ENCODE data around the gene SKIC2. TPM values are rescaled to one million over a fixed set of nuclear protein-coding genes. Genes with fewer than 3 reads are reported as not detected.
"Not testable (repeated sequence)": the region's sequence is repeated elsewhere in the genome, so short reads cannot be mapped to it uniquely, and the experiment has no call there.

The SKIC2 gene
- total RNA-seq, 1 donor from 2014 or later: 31.3 TPM

GRCh38 chr6:31969712-31970603 is 11.0 kb downstream of the SKIC2 start:
- ATAC-seq: no peak

- ATAC-seq: no peak
These were observed 11.8 kb downstream of the SKIC2 start for GRCh38 chr6:31970604-31971271.

- ATAC-seq: peak; percentile 2
These were observed 12.5 kb downstream of the SKIC2 start for GRCh38 chr6:31971279-31971992.

DNA sequence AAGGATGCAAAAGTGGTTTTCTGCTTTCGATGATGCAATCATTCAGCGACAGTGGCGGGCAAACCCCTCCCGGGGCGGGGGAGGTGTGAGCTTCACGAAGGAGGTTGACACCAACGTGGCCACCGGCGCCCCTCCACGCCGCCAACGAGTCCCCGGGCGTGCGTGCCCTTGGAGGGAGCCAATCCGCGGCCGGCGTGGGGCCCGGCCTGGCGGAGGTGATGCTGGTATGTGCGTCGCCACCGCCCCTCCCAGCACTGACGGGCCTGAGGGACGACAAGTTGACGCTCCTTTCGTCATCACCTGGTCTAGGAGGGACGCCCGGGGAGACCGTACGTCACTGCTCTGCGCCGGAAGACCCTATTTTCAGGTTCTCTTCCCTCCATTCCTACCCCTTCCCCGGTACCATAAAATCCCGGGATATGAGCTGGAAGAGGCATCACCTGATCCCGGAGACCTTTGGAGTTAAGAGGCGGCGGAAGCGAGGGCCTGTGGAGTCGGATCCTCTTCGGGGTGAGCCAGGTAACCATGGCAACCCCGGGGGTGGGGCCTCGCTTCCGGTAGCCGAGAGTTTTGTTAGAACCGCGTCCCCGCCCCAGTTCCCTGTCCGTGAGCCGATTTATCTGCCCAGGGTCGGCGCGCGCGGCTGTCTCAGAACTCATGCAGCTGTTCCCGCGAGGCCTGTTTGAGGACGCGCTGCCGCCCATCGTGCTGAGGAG is 13.2 kb downstream of the SKIC2 start, which contains the start of gene DXO:
Gene DXO (minus strand): TSS at position 146 of the 716 bp plus-strand sequence. CDS start 463 bp downstream, outside the sequence.
- peak; percentile 93 for ATAC-seq

DNA sequence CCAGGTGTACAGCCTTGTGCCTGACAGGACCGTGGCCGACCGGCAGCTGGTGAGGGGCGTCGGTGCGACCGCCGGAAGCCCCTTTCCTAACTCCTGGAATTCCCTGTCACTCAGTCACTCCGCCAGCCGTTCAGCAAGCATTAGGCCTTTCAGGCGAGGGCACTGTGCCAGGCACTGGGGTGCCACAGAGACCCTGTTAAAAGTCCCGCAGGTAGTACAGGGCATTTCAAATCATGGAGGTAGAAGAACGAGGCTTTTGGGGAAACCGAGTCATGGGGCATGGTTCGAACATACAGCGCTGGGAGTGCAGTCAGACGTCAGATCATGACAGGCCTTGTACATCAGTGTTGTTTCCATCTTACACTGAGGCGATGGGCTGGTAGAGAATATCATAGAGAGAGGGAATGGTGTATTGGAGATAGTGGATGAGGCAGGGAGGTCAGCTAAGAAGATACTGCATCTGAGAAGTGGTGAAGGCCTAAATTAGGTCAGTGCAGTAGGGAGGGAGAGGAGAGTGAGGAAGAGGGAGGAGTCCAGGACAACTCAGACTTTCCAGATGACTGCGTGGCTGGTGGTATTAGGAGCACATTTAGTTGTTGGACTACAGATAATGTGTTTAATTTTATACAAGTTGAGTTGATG is 13.9 kb downstream of the SKIC2 start:
- peak; percentile 3 for ATAC-seq

GRCh38 chr6:31976065-31976464 is 17.1 kb downstream of the SKIC2 start:
- not testable (repeated sequence) for ATAC-seq

DNA sequence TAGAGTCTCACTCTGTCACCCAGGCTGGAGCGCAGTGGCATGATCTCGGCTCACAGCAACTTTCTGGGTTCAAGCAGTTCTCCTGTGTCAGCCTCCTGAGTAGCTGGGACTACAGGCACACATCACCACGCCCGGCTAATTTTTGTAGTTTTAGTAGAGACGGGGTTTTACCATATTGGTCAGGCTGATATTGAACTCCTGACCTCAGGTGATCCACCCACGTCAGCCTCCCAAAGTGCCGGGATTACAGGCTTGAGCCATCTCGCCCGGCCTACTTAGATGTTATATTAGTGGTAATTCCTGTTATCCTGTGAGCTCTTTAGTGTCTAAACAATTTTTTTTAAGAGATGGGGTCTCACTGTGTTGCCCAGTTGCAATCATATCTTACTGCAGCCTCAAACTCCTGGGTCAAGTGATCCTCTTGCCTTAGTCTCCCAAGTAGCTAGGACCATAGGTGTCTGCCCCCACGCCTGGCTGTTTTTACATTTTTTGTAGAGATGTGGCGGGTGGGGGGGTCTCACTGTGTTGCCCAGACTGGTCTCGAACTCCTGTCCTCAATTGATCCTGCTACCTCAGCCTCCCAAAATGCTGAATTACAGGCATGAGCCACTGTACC is 18.9 kb downstream of the SKIC2 start:
- no peak for ATAC-seq

- no peak for ATAC-seq
These were observed 19.9 kb downstream of the SKIC2 start for GRCh38 chr6:31978831-31979230.

DNA sequence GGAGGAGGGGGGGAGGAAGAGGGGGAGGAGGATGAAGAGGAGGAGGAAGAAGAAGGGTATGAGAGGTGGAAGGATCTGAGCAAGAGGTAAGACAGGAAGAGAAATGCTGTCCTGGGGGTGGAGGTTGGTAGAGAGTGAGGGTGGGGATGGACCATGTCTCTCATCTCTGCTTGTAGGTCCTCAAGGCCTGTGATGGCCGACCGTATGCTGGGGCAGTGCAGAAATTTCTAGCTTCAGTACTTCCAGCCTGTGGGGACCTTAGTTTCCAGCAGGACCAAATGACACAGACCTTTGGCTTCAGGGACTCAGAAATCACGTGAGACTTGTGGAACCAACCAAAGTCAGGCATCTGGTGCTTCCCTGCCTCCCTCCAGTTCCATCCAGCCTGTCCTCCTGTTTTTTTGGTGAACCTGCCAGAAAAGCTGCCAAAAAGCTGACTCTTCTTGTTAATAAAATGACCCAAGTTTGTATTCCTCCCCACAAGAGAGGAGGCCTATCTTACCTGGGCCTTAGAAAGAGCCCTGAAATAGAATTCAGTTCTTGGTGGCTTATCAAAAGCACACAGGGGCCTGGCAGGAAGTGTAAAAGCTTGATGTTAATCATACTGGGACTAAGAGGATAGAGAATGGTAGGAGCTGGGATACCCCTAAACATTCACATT is 20.4 kb downstream of the SKIC2 start:
- ATAC-seq: no peak

GRCh38 chr6:31980195-31980876 is 21.4 kb downstream of the SKIC2 start:
- ATAC-seq: peak; percentile 33

DNA sequence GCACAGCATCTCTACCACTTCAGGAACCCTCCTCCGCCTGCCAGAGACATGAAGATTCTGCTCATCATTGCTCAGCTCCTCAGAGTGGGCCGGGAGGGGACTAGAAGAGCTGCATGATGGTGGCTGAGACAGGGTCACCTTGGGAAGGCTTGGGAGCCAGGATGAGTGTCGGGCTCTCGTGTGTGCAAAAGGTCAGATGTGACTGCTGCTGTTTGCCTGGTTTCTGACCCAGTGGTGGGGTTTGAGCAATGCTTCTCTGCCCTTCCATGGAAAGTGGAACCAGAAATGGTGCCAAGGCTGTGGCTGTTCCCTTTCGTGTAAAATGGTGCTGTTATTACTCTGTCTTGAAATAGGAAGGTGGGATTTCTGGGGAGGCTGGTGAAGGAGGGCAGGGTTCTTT is 22.0 kb downstream of the SKIC2 start:
- not testable (repeated sequence) for ATAC-seq

- not testable (repeated sequence) for ATAC-seq
These were observed 22.8 kb downstream of the SKIC2 start, which contains the start of gene C4A for GRCh38 chr6:31981744-31982143. Gene C4A (plus strand): TSS chr6:31982057. CDS start chr6:31982108, 51 bp downstream.

GRCh38 chr6:31989363-31989762 is 30.4 kb downstream of the SKIC2 start:
- ATAC-seq: not testable (repeated sequence)

DNA sequence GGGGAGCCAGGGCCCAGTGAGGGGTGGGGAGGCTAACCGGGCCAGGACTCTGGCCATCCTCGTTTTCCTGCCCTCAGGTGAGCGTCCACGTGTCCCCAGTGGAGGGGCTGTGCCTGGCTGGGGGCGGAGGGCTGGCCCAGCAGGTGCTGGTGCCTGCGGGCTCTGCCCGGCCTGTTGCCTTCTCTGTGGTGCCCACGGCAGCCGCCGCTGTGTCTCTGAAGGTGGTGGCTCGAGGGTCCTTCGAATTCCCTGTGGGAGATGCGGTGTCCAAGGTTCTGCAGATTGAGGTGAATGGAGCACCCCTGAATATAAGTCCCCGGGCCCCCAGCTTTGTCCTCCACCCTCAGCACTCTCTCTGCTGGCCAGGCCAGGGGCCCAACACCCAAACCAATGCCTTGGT is 35.4 kb downstream of the SKIC2 start:
- not testable (repeated sequence) for ATAC-seq

DNA sequence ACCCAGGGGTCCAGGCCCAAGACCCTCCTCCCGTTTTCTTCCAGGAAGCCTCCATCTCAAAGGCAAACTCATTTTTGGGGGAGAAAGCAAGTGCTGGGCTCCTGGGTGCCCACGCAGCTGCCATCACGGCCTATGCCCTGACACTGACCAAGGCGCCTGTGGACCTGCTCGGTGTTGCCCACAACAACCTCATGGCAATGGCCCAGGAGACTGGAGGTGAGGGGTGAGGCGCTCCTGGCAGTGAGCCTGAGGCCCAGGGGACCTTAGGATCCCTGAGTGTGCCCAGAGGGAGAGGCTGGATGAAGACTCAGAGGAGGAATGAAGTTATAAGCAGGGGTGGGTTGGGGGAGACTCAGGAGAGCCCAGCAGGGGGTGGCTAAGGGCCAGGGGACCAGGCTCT is 37.4 kb downstream of the SKIC2 start:
- ATAC-seq: not testable (repeated sequence)

- ATAC-seq: not testable (repeated sequence)
These were observed 43.7 kb downstream of the SKIC2 start for GRCh38 chr6:32002546-32003268.

- ATAC-seq: not testable (repeated sequence)
These were observed 44.3 kb downstream of the SKIC2 start for GRCh38 chr6:32003301-32003700.

- ATAC-seq: not testable (repeated sequence)
These were observed 45.4 kb downstream of the SKIC2 start for GRCh38 chr6:32004393-32004792.

DNA sequence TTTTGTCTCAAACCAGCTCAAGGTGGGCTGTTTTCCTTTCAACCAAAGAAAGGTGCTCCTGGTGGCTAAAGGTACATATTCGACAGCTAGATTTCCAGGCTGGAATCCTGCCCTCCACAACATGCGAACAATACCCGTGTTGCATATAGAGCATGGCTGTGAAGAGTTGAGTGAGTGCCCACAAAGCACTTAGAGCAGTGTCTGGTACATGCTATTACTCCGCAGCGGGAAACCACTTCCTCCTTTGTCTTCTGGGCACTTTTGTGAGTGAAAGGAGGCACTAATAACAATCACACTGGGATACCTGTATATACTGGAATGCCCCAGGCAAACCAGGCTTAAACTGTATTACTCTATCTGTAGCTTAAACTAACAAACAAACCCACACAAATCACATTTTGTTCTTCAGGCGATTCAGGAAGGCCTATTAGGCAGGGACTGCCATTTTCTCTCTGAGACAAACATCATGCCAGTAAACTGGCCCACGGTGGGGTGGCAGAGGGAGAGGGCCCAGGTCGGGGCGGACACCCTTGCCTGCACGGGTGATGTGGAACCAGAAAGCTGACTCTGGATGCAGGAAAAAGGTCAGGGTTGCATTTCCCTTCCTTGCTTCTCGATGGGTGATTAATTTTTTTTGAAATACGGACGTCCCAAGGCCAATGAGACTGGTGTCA is 46.0 kb downstream of the SKIC2 start:
- ATAC-seq: peak; percentile 38

Data from esophagus mucosa (tissue), 1 donor.